Adipose tissue (tissue), 3 donors: ENCODE data around the gene DPPA3. TPM values are rescaled to one million over a fixed set of nuclear protein-coding genes. Genes with fewer than 3 reads are reported as not detected.
"Not testable (repeated sequence)": the region's sequence is repeated elsewhere in the genome, so short reads cannot be mapped to it uniquely, and the experiment has no call there.

Experiments used
- H3K27ac ChIP-seq: one replicate; pipeline ENCODE4 v1.5.1; 2013; ENCODE audit warnings: low read depth, low read length
- WGBS, 3 donors: extraction: QIAGEN DNeasy Blood & Tissue Kit; methylation state at CpG; one replicate each; pipeline ENCODE4 v1.1.7; 2013; 5-methylcytosine and 5-hydroxymethylcytosine counted together
- polyA plus RNA-seq, 3 donors: library from polyadenylated mRNA; stranded (reverse); fragments of 200-250 nt; gene quantifications; one replicate each; pipeline ENCODE4 v1.2.3, GENCODE V29; 2013
- donor health status: healthy with polysubstance abuse.
- donor health status: Bipolar disorder and iron deficiency.
- donor health status: healthy.

DPPA3 gene
- polyA plus RNA-seq: not detected

GRCh38 chr12:7711133-7711532 is at the start of gene DPPA3:
Gene DPPA3, plus strand, starts transcription at chr12:7711433. Its CDS starts 138 bp downstream, at chr12:7711571.
- WGBS, 3 donors: 70 to 79% (median 79%) methylated on average over 7 of the region's 7 CpGs
- no peak within 1 kb of the TSS for H3K27ac ChIP-seq

DNA sequence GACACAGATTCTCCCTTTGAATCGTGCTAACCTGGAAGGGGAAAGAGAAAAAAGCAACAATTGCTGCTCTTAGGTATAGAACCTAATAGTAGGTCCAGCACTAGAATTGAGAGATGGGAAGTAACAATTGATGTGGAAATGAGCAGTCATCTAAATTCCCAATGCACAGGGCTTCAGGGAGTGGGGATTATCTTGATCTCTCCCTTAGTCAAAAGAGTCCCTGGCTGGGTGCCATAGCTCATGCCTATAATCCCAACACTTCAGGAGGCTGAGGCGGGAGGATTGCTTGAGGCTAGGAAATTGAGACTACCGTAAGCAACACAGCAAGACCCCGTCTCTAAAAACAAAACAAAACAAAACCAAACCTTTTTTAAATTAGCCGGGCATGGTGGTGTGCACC is 49.5 kb upstream of the DPPA3 start:
- H3K27ac ChIP-seq: no peak overlapping the region
- 72 to 89% (median 79%) methylated on average over 5 of the region's 5 CpGs for WGBS, 3 donors

DNA sequence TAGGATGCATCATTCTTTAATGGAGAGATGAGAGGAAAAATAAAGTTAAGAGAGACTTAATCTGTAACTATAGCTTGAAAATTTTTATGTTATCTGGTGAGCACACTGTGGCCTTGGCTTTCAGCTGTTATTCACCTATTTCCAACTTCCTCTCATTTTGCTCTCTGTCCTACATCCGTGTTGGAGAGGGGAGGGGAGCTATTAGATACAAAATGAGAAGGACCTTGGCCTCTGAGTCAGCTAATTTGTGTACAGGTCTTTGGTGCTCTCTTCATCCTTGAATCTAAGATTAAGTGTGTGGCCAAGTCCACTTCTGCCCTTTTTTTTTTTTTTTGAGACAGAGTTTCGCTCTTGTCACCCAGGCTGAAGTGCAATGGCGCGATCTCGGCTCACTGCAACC is 44.6 kb upstream of the DPPA3 start:
- H3K27ac ChIP-seq: no peak overlapping the region
- 80 to 87% (median 85%) methylated on average over 4 to 5 of the region's 5 CpGs for WGBS, 3 donors

- WGBS, 3 donors: 61 to 74% (median 72%) methylated on average over 4 of the region's 4 CpGs
Measured at GRCh38 chr12:7667125-7667524, 44.1 kb upstream of the DPPA3 start.

DNA sequence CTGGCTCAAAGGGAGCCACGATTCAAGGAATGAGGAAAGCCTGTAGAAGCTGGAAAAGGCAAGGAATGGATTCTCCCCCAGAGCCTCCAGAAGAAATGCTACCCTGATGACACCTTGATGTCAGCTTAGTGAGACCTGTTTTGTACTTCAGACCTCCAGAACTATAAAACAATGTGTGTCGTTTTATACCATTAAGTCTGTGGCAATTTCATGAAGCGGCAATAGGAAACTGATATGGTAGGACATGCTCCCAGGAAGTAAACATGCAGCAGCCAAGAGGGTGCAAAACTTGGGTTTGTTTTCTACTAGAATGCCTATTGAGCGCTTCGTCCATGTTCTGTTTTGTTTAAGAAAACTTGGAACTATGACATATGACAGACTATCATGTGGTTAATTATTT is 43.1 kb upstream of the DPPA3 start:
- no peak overlapping the region for H3K27ac ChIP-seq
- WGBS, 3 donors: 78 to 80% (median 78%) methylated on average over 5 of the region's 5 CpGs

More at GRCh38 chr12:7667125-7667524, 44.1 kb upstream of the DPPA3 start:
- H3K27ac ChIP-seq: no peak overlapping the region

DNA sequence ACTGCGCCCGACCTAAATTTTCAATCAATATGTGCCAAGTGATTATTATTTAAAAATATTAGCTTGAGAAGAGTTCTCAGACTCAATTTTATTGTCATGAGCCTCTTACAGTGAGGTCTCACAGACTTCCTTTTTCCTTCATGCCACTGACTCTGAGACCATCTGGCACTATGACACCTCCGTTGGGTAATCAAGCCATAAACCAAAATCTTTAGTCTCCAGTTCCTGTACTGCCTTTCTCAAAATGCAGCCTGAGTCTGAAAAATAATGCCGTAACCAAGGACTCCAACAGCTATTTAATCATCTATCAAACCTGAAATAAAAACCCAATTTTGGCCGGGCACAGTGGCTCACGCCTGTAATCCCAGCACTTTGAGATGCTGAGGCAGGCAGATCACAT is 35.8 kb upstream of the DPPA3 start:
- 50 to 66% (median 50%) methylated on average over 6 of the region's 6 CpGs for WGBS, 3 donors
- H3K27ac ChIP-seq: not testable (repeated sequence)

DNA sequence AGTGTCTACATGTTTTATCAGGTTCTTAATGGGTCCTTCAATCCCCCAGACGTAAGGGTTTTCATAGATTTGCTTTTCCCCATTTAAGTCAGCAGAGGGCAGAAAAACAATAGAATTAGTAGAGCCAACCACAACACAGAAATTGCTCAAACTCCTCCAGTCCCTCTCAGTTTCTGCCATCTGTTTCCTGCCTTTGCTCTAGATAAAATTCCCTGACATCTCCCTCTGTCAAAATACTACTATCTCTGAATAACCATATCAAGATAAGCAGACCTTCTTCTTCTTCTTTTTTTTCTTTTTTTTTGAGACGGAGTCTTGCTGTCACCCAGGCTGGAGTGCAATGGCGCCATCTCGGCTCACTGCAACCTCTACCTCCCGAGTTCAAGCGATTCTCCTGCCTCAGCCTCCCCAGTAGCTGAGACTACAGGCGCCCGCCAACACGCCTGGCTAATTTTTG is 33.8 kb upstream of the DPPA3 start:
- 37 to 56% (median 41%) methylated on average over 9 of the region's 9 CpGs for WGBS, 3 donors

GRCh38 chr12:7678744-7679143 is 32.5 kb upstream of the DPPA3 start:
- no peak overlapping the region for H3K27ac ChIP-seq
- WGBS, 3 donors: 65 to 80% (median 70%) methylated on average over 8 of the region's 8 CpGs

More for the DNA sequence above, 33.8 kb upstream of the DPPA3 start:
- not testable (repeated sequence) for H3K27ac ChIP-seq

DNA sequence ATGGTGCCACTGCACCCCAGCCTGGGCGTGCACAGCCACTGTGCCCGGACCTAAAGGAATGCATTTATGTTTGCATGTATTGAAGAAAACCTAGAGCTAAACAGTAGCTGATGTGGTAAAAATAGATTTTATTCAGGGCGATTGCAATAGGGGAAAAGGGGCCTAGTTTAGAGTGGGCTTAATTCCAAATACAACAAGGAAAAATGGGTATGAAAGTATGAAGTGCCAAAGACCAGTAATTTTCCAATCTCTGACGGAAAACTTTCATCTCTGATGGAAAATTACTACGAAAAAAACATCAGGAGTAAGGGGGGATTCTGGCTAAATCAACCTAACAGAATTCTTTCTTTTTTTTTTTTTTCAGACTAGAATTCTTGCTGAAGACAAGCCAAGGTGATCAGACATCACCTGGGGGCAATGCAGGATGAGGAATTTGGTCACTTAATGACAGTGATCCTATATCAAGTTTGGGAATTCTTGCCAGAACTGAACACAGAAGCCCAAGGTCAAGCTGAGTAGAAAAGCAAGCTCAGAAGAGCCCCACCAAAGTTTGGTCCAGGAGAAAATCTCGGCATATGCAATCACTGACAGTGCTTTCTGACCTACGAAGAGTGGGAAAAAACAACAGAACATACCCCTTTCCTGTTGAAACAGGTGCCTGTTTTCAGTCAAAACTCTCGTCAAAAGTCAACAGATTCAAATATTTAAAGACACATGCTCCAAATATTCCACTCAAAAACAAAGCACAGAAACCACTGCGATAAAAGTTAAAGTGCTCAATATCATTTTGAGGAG is 31.8 kb upstream of the DPPA3 start:
- no peak overlapping the region for H3K27ac ChIP-seq
- 37 to 72% (median 64%) methylated on average over 9 of the region's 9 CpGs for WGBS, 3 donors

DNA sequence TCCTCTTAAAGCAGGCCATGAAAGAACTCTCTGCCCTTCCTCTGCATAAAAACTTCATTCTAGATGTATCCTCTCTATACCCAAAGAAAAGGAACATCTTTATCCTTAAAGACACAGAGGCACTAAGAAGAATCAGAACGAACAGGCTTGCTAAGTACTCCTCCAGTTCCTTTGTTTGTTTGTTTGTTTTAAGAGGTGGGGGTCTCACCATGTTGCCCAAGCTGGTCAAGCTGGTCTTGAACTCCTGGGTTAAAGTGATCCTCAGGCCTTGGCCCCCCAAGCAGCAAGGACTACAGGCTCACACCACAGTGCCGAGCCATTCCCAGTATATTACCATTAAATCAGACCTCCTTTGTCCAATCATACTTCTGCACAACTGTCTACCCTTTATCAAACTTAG is 29.7 kb upstream of the DPPA3 start:
- WGBS, 3 donors: 58 to 69% (median 64%) methylated on average over 2 of the region's 2 CpGs
- H3K27ac ChIP-seq: no peak overlapping the region

- H3K27ac ChIP-seq: no peak overlapping the region
- WGBS, 3 donors: 53 to 80% (median 75%) methylated on average over 6 of the region's 6 CpGs
Measured at GRCh38 chr12:7693793-7694192, 17.4 kb upstream of the DPPA3 start.

DNA sequence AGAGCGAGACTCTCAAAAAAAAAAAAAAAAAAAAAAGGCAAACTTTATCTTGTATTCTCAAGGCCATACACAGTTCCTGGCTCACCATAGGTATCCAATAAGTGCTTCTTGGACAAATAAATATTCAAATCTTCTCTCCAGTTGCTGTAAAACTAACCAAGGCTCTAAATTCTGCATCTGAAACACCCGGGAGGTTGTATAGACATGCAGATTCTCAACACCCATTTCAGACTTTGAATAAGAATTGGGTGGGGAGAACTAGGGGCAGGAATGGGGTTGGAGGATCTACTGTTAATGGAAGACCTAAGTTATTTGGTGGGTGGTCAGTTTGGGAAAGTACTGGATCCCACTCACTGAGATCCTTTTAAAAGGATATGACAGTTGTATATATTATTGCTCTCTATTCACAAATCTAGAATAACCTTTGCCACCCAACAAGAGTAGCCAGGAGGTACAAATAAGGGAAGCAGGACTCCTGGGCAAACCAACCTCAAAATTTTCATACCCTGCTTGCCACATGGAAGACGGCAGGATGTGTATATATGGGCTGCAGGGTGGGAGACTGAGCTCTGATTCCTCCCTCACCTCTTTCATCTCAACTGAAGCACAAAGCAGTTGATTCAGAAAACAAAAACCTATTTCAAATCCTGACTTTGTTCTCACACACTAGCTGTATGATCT is 16.5 kb upstream of the DPPA3 start:
- H3K27ac ChIP-seq: no peak overlapping the region
- WGBS, 3 donors: 45 to 66% (median 62%) methylated on average over 2 to 3 of the region's 3 CpGs

- H3K27ac ChIP-seq: no peak overlapping the region
- WGBS, 3 donors: 17 to 52% (median 19%) methylated on average over 10 of the region's 10 CpGs
Measured at GRCh38 chr12:7695237-7695560, 16.0 kb upstream of the DPPA3 start.

GRCh38 chr12:7695566-7696197 is 15.6 kb upstream of the DPPA3 start, which contains the start of gene GDF3:
Gene GDF3, minus strand, starts transcription at chr12:7695775. Its CDS starts 47 bp downstream, at chr12:7695728.
- H3K27ac ChIP-seq: no peak within 1 kb of the TSS
- WGBS, 3 donors: 24 to 35% (median 34%) methylated on average over 7 of the region's 7 CpGs

GRCh38 chr12:7705846-7706245 is 5.4 kb upstream of the DPPA3 start:
- no peak overlapping the region for H3K27ac ChIP-seq
- 84 to 94% (median 85%) methylated on average over 29 of the region's 29 CpGs for WGBS, 3 donors

GRCh38 chr12:7709969-7710675 is 1.1 kb upstream of the DPPA3 start:
- no peak overlapping the region for H3K27ac ChIP-seq
- 57 to 78% (median 62%) methylated on average over 8 of the region's 8 CpGs for WGBS, 3 donors

- H3K27ac ChIP-seq: no peak overlapping the region
- WGBS, 3 donors: 83 to 92% (median 92%) methylated on average over 28 of the region's 28 CpGs
Measured at GRCh38 chr12:7712841-7713442, 1.7 kb downstream of the DPPA3 start.

GRCh38 chr12:7716381-7716780 is 5.1 kb downstream of the DPPA3 start:
- H3K27ac ChIP-seq: no peak overlapping the region
- 8 to 16% (median 14%) methylated on average over 5 of the region's 5 CpGs for WGBS, 3 donors
